Body of pancreas (tissue), 4 donors: ENCODE measurements around the gene NTN4. TPM values are rescaled to one million over a fixed set of nuclear protein-coding genes. Genes with fewer than 3 reads are reported as not detected.

Experiments used
- ATAC-seq: fragments of 150-250 bp; one replicate; pipeline ENCODE4 v1.9.1; 2016
- DNase-seq, 4 donors: peaks; one replicate each; pipeline ENCODE4 v3.0.0-alpha.2; 2019
- H3K27ac ChIP-seq, 4 donors: fragments of 200-600 bp; sonication (generic); 1 replicate in 3 of 4; 2 replicates in 1 of 4; pipeline versions ENCODE4 v1.5.1 to v1.6.1; 2016 to 2019; ENCODE audit warnings: mild to moderate bottlenecking in 1 of 4, mixed read lengths in 1 of 4, moderate library complexity in 1 of 4
- H3K27me3 ChIP-seq, 2 donors: fragments of 200-600 bp; sonication (generic); one replicate each; pipeline ENCODE4 v1.6.0; 2016; ENCODE audit warnings: mild to moderate bottlenecking in 1 of 2
- H3K36me3 ChIP-seq, 2 donors: fragments of 200-600 bp; sonication (generic); replicated peaks in 1 of 2; 2 replicates each; pipeline ENCODE4 v1.5.1; 2016; ENCODE audit warnings: low read depth in 2 of 2; ENCODE audit not compliant: insufficient read depth in 1 of 2
- H3K4me1 ChIP-seq: fragments of 200-600 bp; sonication (generic); one replicate; pipeline ENCODE4 v1.6.0; 2016
- H3K4me3 ChIP-seq, 2 donors: fragments of 200-600 bp; sonication (generic); 1 replicate in 1 of 2; 2 replicates in 1 of 2; pipeline ENCODE4 v1.5.1; 2016 to 2019
- H3K9me3 ChIP-seq, 3 donors: fragments of 200-600 bp; sonication (generic); 1 replicate in 2 of 3; 2 replicates in 1 of 3; pipeline ENCODE4 v1.5.1; 2016
- CTCF ChIP-seq, 7 experiments: fragments of 450-650 bp in 4 of 7; fragments of 200-600 bp in 3 of 7; sonication (generic) in 3 of 7; IDR thresholded peaks; one replicate each; pipeline ENCODE4 v1.5.1; 2016 to 2019; ENCODE audit warnings: antibody characterized with exemption in 7 of 7
- POLR2A ChIP-seq, 3 donors: fragments of 450-650 bp; IDR thresholded peaks; one replicate each; pipeline ENCODE4 v1.6.1; 2016; ENCODE audit warnings: antibody characterized with exemption in 3 of 3, mild to moderate bottlenecking in 2 of 3
- WGBS, 2 donors: methylation state at CpG; one replicate each; pipeline ENCODE4 v1.1.5; 2017; 5-methylcytosine and 5-hydroxymethylcytosine counted together
- intact Hi-C: fragments of 100-400 bp; cut with DNase I; formaldehyde crosslinking; loops from one replicate; pipeline ENCODE4 v1.15.1; 2023
- total RNA-seq, 2 donors: library from RNA; depleted of rRNA; stranded (reverse); fragments of >200 nt; gene quantifications; one replicate each; pipeline ENCODE4 v1.1.0, GENCODE V29; 2016

Gene NTN4
- total RNA-seq, 2 donors from 2014 or later = 47.7 to 62.0 TPM

- Histone ChIP-seq H3K27ac (peak overlapping the region in 3 of 4 donors; percentile 26 to 56 (median 41)), H3K4me1 (peaks cover 7% of the 10 kb centered on the region), H3K4me3 (no peak overlapping the region), H3K9me3 (no peaks in the 10 kb centered on the region), H3K36me3 (no peaks in the 10 kb centered on the region), H3K27me3 (no peaks in the 10 kb centered on the region)
- TF ChIP-seq POLR2A (IDR thresholded peaks at IDR 0.05) (no peak), CTCF (IDR thresholded peaks at IDR 0.05) (no peak)
- intact Hi-C loops = no loop called here
- peak in 2 of 4 donors; percentile 33 to 41 for DNase-seq
- peak; percentile 73 for ATAC-seq
- 52 to 60% methylated on average over 9 of the region's 9 CpGs for WGBS, 2 donors
Observed at GRCh38 chr12:95653771-95654546, 136.6 kb downstream of the NTN4 start.

- ATAC-seq = no peak
- Histone ChIP-seq H3K27ac (peak overlapping the region in 2 of 4 donors; percentile 39 to 65), H3K9me3 (no peaks in the 10 kb centered on the region), H3K27me3 (no peaks in the 10 kb centered on the region), H3K36me3 (no peaks in the 10 kb centered on the region), H3K4me3 (no peak overlapping the region), H3K4me1 (peaks cover 22% of the 10 kb centered on the region)
- no peak for DNase-seq
- intact Hi-C loops = no loop called here
- WGBS, 2 donors = 86 to 87% methylated on average over 6 of the region's 6 CpGs
- TF ChIP-seq CTCF (IDR thresholded peaks at IDR 0.05) = no peak
- TF ChIP-seq POLR2A (IDR thresholded peaks at IDR 0.05) = no peak
Observed at GRCh38 chr12:95651681-95652080, 138.9 kb downstream of the NTN4 start.

- TF ChIP-seq CTCF (IDR thresholded peaks at IDR 0.05) (no peak), POLR2A (IDR thresholded peaks at IDR 0.05) (no peak)
- intact Hi-C loops = no loop called here
- peak; percentile 81 for ATAC-seq
- H3K9me3 ChIP-seq = no peaks in the 10 kb centered on the region
- H3K4me3 ChIP-seq = no peak overlapping the region
- WGBS, 2 donors = 63 to 69% methylated on average over 9 of the region's 9 CpGs
- no peaks in the 10 kb centered on the region for H3K27me3 ChIP-seq
- peak; percentile 40 to 66 (median 58) for DNase-seq
- H3K36me3 ChIP-seq = no peaks in the 10 kb centered on the region
- H3K27ac ChIP-seq = peak overlapping the region; percentile 1 to 65 (median 62)
- peaks cover 27% of the 10 kb centered on the region for H3K4me1 ChIP-seq
Observed at GRCh38 chr12:95648990-95649791, 141.4 kb downstream of the NTN4 start.

- 56 to 62% methylated on average over 5 of the region's 5 CpGs for WGBS, 2 donors
- no peaks in the 10 kb centered on the region for H3K27me3 ChIP-seq
- TF ChIP-seq POLR2A (IDR thresholded peaks at IDR 0.05) = no peak
- no peak for TF ChIP-seq CTCF (IDR thresholded peaks at IDR 0.05)
- DNase-seq = no peak
- peaks cover 24% of the 10 kb centered on the region for H3K4me1 ChIP-seq
- no peaks in the 10 kb centered on the region for H3K9me3 ChIP-seq
- H3K27ac ChIP-seq = peak overlapping the region in 3 of 4 donors; percentile 49 to 67 (median 60)
- intact Hi-C loops = no loop called here
- ATAC-seq = peak; percentile 51
- H3K36me3 ChIP-seq = no peaks in the 10 kb centered on the region
- no peak overlapping the region for H3K4me3 ChIP-seq
Observed at GRCh38 chr12:95646781-95647190, 143.8 kb downstream of the NTN4 start.
